ENCODE data around the gene COG3.

Gene COG3

GRCh38 chr13:45584816-45585215 is 120.1 kb downstream of the COG3 start:
- no peak overlapping the region for H3K27ac ChIP-seq
- H3K4me3 ChIP-seq (ENCODE audit: low read depth in 1 of 2, low read length in 1 of 2), result no peak overlapping the region
- no peaks in the 10 kb centered on the region for H3K9me3 ChIP-seq
- H3K27me3 ChIP-seq, result peaks cover 6% of the 10 kb centered on the region
- TF ChIP-seq CTCF (IDR thresholded peaks at IDR 0.05), result no peak
- no peaks in the 10 kb centered on the region for H3K4me1 ChIP-seq (ENCODE audit: control insufficient read depth in 1 of 2, insufficient read depth in 1 of 2, low read depth in 1 of 2, low read length in 1 of 2)
- no peaks in the 10 kb centered on the region for H3K36me3 ChIP-seq
